H9 (cell line): ENCODE results near the gene IGFL2. TPM values are rescaled to one million over a fixed set of nuclear protein-coding genes. Genes with fewer than 3 reads are reported as not detected.

ENCODE experiments used
- DNase-seq: peaks from one replicate; pipeline ENCODE4 v3.0.0-alpha.2; 2017
- H2AFZ ChIP-seq: one replicate; pipeline ENCODE4 v1.6.1; 2013; ENCODE audit warnings: mild to moderate bottlenecking, low read length, control low read depth, moderate library complexity
- H2AK5ac ChIP-seq: 2 replicates; pipeline ENCODE4 v1.6.1; 2013; ENCODE audit warnings: low read length, control low read depth, mixed read lengths; ENCODE audit not compliant: insufficient read length
- H2BK120ac ChIP-seq: one replicate; pipeline ENCODE4 v1.6.1; 2013; ENCODE audit warnings: low read depth, mild to moderate bottlenecking, low read length, control low read depth, inconsistent platforms; ENCODE audit not compliant: poor library complexity, severe bottlenecking
- H2BK12ac ChIP-seq: 2 replicates; pipeline ENCODE4 v1.6.1; 2013; ENCODE audit warnings: low read length, control low read depth, mixed read lengths, low read depth; ENCODE audit not compliant: insufficient read length
- H2BK15ac ChIP-seq: 2 replicates; pipeline ENCODE4 v1.6.1; 2013; ENCODE audit warnings: low read depth, low read length, control low read depth
- H2BK20ac ChIP-seq: one replicate; pipeline ENCODE4 v1.6.1; 2013; ENCODE audit warnings: low read depth, mild to moderate bottlenecking, low read length, control low read depth, inconsistent platforms; ENCODE audit not compliant: poor library complexity, severe bottlenecking
- H2BK5ac ChIP-seq: 2 replicates; pipeline ENCODE4 v1.6.1; 2013; ENCODE audit warnings: low read length, control low read depth, mixed read lengths; ENCODE audit not compliant: insufficient read length
- H3K14ac ChIP-seq: 2 replicates; pipeline ENCODE4 v1.6.1; 2013; ENCODE audit warnings: low read length, control low read depth; ENCODE audit not compliant: insufficient read depth
- H3K18ac ChIP-seq: 2 replicates; pipeline ENCODE4 v1.6.1; 2013; ENCODE audit warnings: low read depth, mild to moderate bottlenecking, mixed read lengths, low read length, control low read depth; ENCODE audit not compliant: insufficient read length
- H3K23ac ChIP-seq: 2 replicates; pipeline ENCODE4 v1.6.1; 2013; ENCODE audit warnings: low read length, control low read depth, mixed read lengths, low read depth; ENCODE audit not compliant: insufficient read length
- H3K23me2 ChIP-seq: 2 replicates; pipeline ENCODE4 v1.6.1; 2013; ENCODE audit warnings: low read depth, mild to moderate bottlenecking, mixed read lengths, low read length, control low read depth; ENCODE audit not compliant: insufficient read length, poor library complexity, severe bottlenecking
- H3K27ac ChIP-seq: 2 replicates; pipeline ENCODE4 v1.5.1; 2013; ENCODE audit warnings: low read length, control low read depth, mixed read lengths, low read depth; ENCODE audit not compliant: insufficient read length
- H3K27me3 ChIP-seq: 2 replicates; pipeline ENCODE4 v1.6.1; 2013; ENCODE audit warnings: low read length, control low read depth, inconsistent platforms; ENCODE audit not compliant: insufficient read depth
- H3K4ac ChIP-seq: 2 replicates; pipeline ENCODE4 v1.6.1; 2013; ENCODE audit warnings: low read depth, mild to moderate bottlenecking, control low read depth, inconsistent platforms, low read length, moderate library complexity
- H3K4me1 ChIP-seq: 2 replicates; pipeline ENCODE4 v1.6.1; 2013; ENCODE audit warnings: low read length, control low read depth, inconsistent platforms; ENCODE audit not compliant: insufficient read depth
- H3K4me2 ChIP-seq: 2 replicates; pipeline ENCODE4 v1.6.1; 2013; ENCODE audit warnings: low read length, control low read depth, mixed read lengths; ENCODE audit not compliant: insufficient read length, insufficient read depth
- H3K56ac ChIP-seq: 2 replicates; pipeline ENCODE4 v1.6.1; 2013; ENCODE audit warnings: low read depth, mild to moderate bottlenecking, mixed read lengths, low read length, control low read depth; ENCODE audit not compliant: insufficient read length
- H3K79me1 ChIP-seq: 2 replicates; pipeline ENCODE4 v1.6.1; 2013; ENCODE audit warnings: low read depth, mild to moderate bottlenecking, moderate library complexity, low read length, control low read depth, inconsistent platforms; ENCODE audit not compliant: insufficient read depth, poor library complexity, severe bottlenecking
- H3K79me2 ChIP-seq: 2 replicates; pipeline ENCODE4 v1.6.1; 2013; ENCODE audit warnings: low read length, control low read depth, inconsistent platforms; ENCODE audit not compliant: insufficient read depth
- H3K9ac ChIP-seq: 2 replicates; pipeline ENCODE4 v1.6.1; 2013; ENCODE audit warnings: low read length, control low read depth, mixed read lengths; ENCODE audit not compliant: insufficient read length; ENCODE audit errors: extremely low read depth
- H3K9me3 ChIP-seq: one replicate; pipeline ENCODE4 v1.6.1; 2013; ENCODE audit warnings: low read depth, low read length, inconsistent platforms; ENCODE audit not compliant: control insufficient read depth
- H3T11ph ChIP-seq: one replicate; pipeline ENCODE4 v1.6.1; 2013; ENCODE audit warnings: mild to moderate bottlenecking, low read length, control low read depth, inconsistent platforms
- H4K20me1 ChIP-seq: one replicate; pipeline ENCODE4 v1.6.1; 2013; ENCODE audit not compliant: control insufficient read depth, insufficient read length, insufficient read depth
- H4K5ac ChIP-seq: 2 replicates; pipeline ENCODE4 v1.6.1; 2013; ENCODE audit warnings: low read depth, mild to moderate bottlenecking, mixed read lengths, low read length, control low read depth; ENCODE audit not compliant: insufficient read length
- H4K8ac ChIP-seq: replicated peaks from 2 replicates; pipeline ENCODE4 v1.6.1; 2013; ENCODE audit warnings: low read length, control low read depth, mixed read lengths, low read depth; ENCODE audit not compliant: insufficient read length
- H4K91ac ChIP-seq: 2 replicates; pipeline ENCODE4 v1.6.1; 2013; ENCODE audit warnings: low read depth, mild to moderate bottlenecking, moderate library complexity, mixed read lengths, low read length, control low read depth; ENCODE audit not compliant: insufficient read length
- H3K27ac Mint-ChIP-seq, 3 experiments: 2 replicates in 2 of 3; 3 replicates in 1 of 3; pipeline ENCODE4 v1.8.0; 2020 to 2021; ENCODE audit warnings: mixed read lengths in 3 of 3, mild to moderate bottlenecking in 1 of 3, moderate library complexity in 1 of 3
- H3K27me3 Mint-ChIP-seq: 2 replicates; pipeline ENCODE4 v1.8.0; 2021; ENCODE audit warnings: low read depth, mild to moderate bottlenecking, moderate library complexity, mixed read lengths
- H3K36me3 Mint-ChIP-seq, 3 experiments: 2 replicates in 2 of 3; 3 replicates in 1 of 3; pipeline ENCODE4 v1.8.0; 2020 to 2021; ENCODE audit warnings: low read depth in 3 of 3, mixed read lengths in 3 of 3; ENCODE audit not compliant: insufficient read depth in 1 of 3
- H3K4me1 Mint-ChIP-seq, 2 experiments: 2 replicates each; pipeline ENCODE4 v1.8.0; 2020; ENCODE audit warnings: mixed read lengths in 2 of 2
- H3K4me3 Mint-ChIP-seq, 2 experiments: 2 replicates in 1 of 2; 3 replicates in 1 of 2; pipeline ENCODE4 v1.8.0; 2020 to 2021; ENCODE audit warnings: mild to moderate bottlenecking in 2 of 2, mixed read lengths in 2 of 2, moderate library complexity in 1 of 2
- H3K9me3 Mint-ChIP-seq, 2 experiments: 2 replicates in 1 of 2; 3 replicates in 1 of 2; pipeline ENCODE4 v1.8.0; 2020; ENCODE audit warnings: mild to moderate bottlenecking in 2 of 2, mixed read lengths in 2 of 2, moderate library complexity in 1 of 2
- CTCF ChIP-seq: fragments of 200-600 bp; sonication (generic); conservative IDR thresholded peaks from 3 replicates; pipeline ENCODE4 v1.8.0; 2021; ENCODE audit warnings: antibody characterized with exemption, mild to moderate bottlenecking
- WGBS: extraction: QIAGEN DNeasy Blood & Tissue Kit; methylation state at CpG from one replicate; pipeline ENCODE4 v1.1.7; 2013; ENCODE audit warnings: missing lambda C conversion rate, low lambda C conversion rate, mixed read lengths; ENCODE audit not compliant: insufficient read length; ENCODE audit errors: extremely low coverage; 5-methylcytosine and 5-hydroxymethylcytosine counted together
- total RNA-seq: library from RNA; stranded (reverse); gene quantifications from 2 replicates; pipeline ENCODE4 v1.2.1, GENCODE V29; 2021

IGFL2 gene
- total RNA-seq, 1 experiment from 2014 or later, result not detected

GRCh38 chr19:46176116-46176860 is 28.2 kb downstream of the IGFL2 start:
- Histone ChIP-seq H2BK12ac (no peak overlapping the region), H3K27ac (no peak overlapping the region), H3K56ac (no peak overlapping the region), H4K91ac (no peak overlapping the region), H4K20me1 (no peaks in the 10 kb centered on the region), H2AFZ (no peak overlapping the region), H3K4me2 (no peak overlapping the region), H3K14ac (no peak overlapping the region), H3K9ac (no peak overlapping the region), H3K79me1 (no peaks in the 10 kb centered on the region), H4K5ac (no peak overlapping the region), H3K18ac (no peak overlapping the region), H2BK20ac (no peak overlapping the region), H2AK5ac (no peak overlapping the region), H4K8ac (no peak overlapping the region), H3K27me3 (no peaks in the 10 kb centered on the region), H3T11ph (no peak overlapping the region), H3K79me2 (no peaks in the 10 kb centered on the region), H2BK5ac (no peak overlapping the region), H3K4me1 (no peaks in the 10 kb centered on the region), H3K4ac (no peak overlapping the region), H2BK15ac (no peak overlapping the region), H3K23ac (no peak overlapping the region), H2BK120ac (no peak overlapping the region), H3K9me3 (no peaks in the 10 kb centered on the region), H3K23me2 (no peaks in the 10 kb centered on the region)
- Mint-ChIP-seq H3K36me3 (peaks cover 0 to 6% (median 6%) of the 10 kb centered on the region in 3 experiments; a peak in 3 of 7 replicates), H3K4me1 (peaks cover 3 to 4% of the 10 kb centered on the region in 2 experiments; a peak in 2 of 4 replicates), H3K4me3 (no peak overlapping the region), H3K9me3 (peaks cover 2 to 7% of the 10 kb centered on the region in 2 experiments; a peak in 4 of 5 replicates), H3K27ac (no peak overlapping the region), H3K27me3 (peaks cover 3% of the 10 kb centered on the region)
- no peak for TF ChIP-seq CTCF
- no CpG with 5 or more reads among the region's 7 CpGs for WGBS
- no peak for DNase-seq
